ENCODE results near the gene HNMT.
"Not testable (repeated sequence)": the region's sequence is repeated elsewhere in the genome, so short reads cannot be mapped to it uniquely, and the experiment has no call there.

The HNMT gene

GRCh38 chr2:137977790-137978189 is 13.5 kb downstream of the HNMT start:
- DNase-seq = no peak

- DNase-seq = no peak
These were observed 16.2 kb downstream of the HNMT start for GRCh38 chr2:137980459-137980858.

GRCh38 chr2:137981112-137981656 is 16.9 kb downstream of the HNMT start:
- DNase-seq = no peak

- DNase-seq = no peak
These were observed 19.3 kb downstream of the HNMT start for GRCh38 chr2:137983581-137983980.

- no peak for DNase-seq
These were observed 22.0 kb downstream of the HNMT start for GRCh38 chr2:137986268-137986667.

GRCh38 chr2:137987011-137987410 is 22.7 kb downstream of the HNMT start:
- no peak for DNase-seq

- DNase-seq = no peak
These were observed 26.8 kb downstream of the HNMT start for GRCh38 chr2:137991078-137991477.

GRCh38 chr2:137992039-137992646 is 27.9 kb downstream of the HNMT start:
- DNase-seq = no peak

- DNase-seq = not testable (repeated sequence)
These were observed 29.6 kb downstream of the HNMT start for GRCh38 chr2:137993715-137994476.

- not testable (repeated sequence) for DNase-seq
These were observed 31.1 kb downstream of the HNMT start for GRCh38 chr2:137995368-137995767.

GRCh38 chr2:137996158-137996557 is 31.9 kb downstream of the HNMT start:
- DNase-seq = not testable (repeated sequence)

GRCh38 chr2:137997733-137998132 is 33.5 kb downstream of the HNMT start:
- DNase-seq = no peak

- DNase-seq = no peak
These were observed 34.2 kb downstream of the HNMT start for GRCh38 chr2:137998503-137998902.

- no peak for DNase-seq
These were observed 35.0 kb downstream of the HNMT start for GRCh38 chr2:137999273-137999672.

- no peak for DNase-seq
These were observed 35.7 kb downstream of the HNMT start for GRCh38 chr2:138000009-138000408.

- no peak for DNase-seq
These were observed 36.5 kb downstream of the HNMT start for GRCh38 chr2:138000796-138001195.

- no peak for DNase-seq
These were observed 39.1 kb downstream of the HNMT start for GRCh38 chr2:138003411-138003810.

- no peak for DNase-seq
These were observed 43.2 kb downstream of the HNMT start for GRCh38 chr2:138007431-138007830.

- DNase-seq = no peak
These were observed 45.3 kb downstream of the HNMT start for GRCh38 chr2:138009622-138010021.

GRCh38 chr2:138010890-138011289 is 46.6 kb downstream of the HNMT start:
- no peak for DNase-seq

- DNase-seq = no peak
These were observed 47.8 kb downstream of the HNMT start for GRCh38 chr2:138012082-138012481.

- no peak for DNase-seq
These were observed 48.7 kb downstream of the HNMT start for GRCh38 chr2:138012968-138013367.

GRCh38 chr2:138013639-138014038 is 49.4 kb downstream of the HNMT start:
- no peak for DNase-seq

GRCh38 chr2:138015494-138015893 is 51.2 kb downstream of the HNMT start:
- no peak for DNase-seq

Measured in stimulated activated CD4-positive, alpha-beta T cell treated with anti-CD3 and anti-CD28 coated beads, Interleukin-4, amount 100 ng/mL, for 4 hours (primary cell).